SK-N-DZ (cell line): ENCODE results near the gene ADRA2B.
"Not testable (repeated sequence)": the region's sequence is repeated elsewhere in the genome, so short reads cannot be mapped to it uniquely, and the experiment has no call there.

ENCODE experiments used
- DNase-seq: peaks from one replicate; pipeline ENCODE4 v3.0.0-alpha.2; 2015; ENCODE audit warnings: low spot score

Gene ADRA2B

GRCh38 chr2:96071087-96071976, 45.0 kb downstream of the ADRA2B start:
- not testable (repeated sequence) for DNase-seq

DNA sequence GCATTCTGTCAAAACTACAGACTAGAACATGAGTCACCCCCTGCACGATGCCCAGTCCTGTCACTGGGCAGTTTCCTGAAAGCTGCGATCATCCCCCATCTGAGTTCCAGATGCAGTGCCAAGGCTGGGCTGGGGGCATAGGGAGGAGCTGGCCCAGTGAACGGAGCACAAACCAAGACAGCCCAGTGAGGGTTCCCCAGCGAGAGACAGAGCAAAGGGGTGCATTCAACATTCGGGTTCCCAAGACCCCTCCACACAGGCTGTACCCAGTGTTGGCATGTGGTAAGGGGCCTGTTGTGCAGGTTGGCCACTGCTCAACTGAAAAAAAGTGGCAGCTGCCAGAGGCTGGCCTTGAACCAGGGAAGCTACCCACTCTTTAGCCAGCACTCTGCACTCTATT, 46.0 kb downstream of the ADRA2B start:
- DNase-seq: not testable (repeated sequence)

DNA sequence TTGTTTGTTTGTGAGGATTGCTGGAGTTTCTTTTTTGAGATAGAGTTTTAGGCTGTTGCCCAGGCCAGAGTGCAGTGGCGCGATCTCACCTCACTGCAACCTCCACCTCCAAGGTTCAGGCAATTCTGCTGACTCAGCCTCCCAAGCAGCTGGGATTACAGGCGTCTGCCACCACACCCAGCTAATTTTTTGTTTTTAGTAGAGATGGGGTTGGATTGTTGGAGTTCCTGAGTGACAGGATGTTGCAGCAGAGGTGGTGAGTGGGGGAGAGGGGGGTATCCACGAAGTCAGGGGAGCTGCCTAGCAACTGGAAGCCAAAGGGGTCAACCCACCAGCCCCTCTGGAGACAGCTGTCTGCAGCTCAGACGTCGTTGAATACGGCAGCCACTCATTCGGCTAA, 46.5 kb downstream of the ADRA2B start:
- not testable (repeated sequence) for DNase-seq

DNA sequence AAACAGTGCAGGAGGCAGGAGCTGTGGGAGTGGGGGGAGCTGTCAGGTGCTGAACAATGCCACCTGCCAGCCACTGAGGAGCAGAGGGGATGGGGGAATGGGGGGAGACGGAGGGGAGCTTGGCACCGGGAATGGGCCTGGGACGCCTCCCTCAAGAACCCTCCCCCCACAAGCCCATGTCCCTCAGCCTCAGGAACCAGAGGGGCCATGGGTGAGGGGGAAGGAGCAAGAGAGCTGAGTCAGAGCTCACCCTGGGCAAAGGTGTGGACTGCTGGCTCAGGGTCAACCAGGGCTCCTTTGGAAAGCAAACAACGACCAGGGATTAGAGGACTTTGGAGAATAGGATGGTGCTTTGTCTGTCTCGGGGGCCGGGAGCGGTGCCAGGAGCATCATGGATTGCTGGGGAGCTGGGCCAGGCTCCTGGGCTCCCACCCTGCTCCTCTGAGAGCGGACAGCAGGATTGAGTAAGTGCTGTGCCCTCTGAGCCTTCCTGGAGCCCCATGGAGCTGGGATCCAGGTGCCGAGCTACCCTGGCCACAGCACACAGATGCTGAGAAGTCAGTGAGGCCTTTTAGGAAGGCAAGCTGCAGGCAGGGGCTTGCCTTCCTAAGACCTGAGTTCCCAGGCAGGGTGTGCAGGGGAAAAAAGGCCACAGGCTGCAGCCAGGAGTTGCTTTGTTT, 48.3 kb downstream of the ADRA2B start:
- DNase-seq: not testable (repeated sequence)

- DNase-seq: not testable (repeated sequence)
Measured at GRCh38 chr2:96067098-96067660, 49.2 kb downstream of the ADRA2B start.

DNA sequence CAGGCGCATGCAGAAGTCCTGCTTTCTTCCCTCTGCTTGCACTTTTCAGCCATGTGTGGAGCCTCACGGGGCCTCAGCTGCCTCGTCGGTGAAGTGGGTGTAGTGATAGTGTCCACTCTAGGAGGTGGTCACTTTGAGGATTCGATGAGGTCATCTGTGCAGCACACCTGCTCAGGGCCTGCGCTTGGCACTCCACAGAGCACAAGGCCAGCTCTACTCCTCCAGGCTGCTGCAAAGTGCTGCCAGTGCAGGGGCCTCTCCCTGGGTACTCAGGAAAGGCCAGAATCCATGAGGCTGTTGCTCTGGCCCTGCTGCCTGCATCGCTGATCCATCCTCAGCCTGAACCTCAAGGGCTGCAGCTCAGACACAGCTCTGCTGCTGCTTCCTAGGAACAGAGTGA, 49.9 kb downstream of the ADRA2B start:
- not testable (repeated sequence) for DNase-seq

- not testable (repeated sequence) for DNase-seq
Measured at GRCh38 chr2:96065954-96066353, 50.4 kb downstream of the ADRA2B start.

GRCh38 chr2:96065381-96065930, 50.9 kb downstream of the ADRA2B start:
- no peak for DNase-seq

DNA sequence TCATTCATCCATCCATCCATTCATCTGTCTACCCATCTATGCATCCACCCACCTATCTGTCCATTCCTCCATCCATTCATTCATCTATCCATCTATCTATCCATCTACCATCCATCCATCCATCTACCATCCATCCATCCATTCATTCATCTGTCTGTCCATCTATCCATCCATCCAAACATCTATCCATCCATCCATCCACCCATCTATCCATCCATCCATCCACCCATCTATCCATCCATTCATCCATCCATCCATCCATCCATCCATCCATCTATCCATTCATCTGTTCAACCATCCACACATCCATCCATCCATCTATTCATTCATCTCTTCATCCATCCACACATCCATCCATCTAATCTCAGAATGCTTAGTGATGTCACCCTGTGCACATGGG, 51.6 kb downstream of the ADRA2B start:
- DNase-seq: not testable (repeated sequence)

DNA sequence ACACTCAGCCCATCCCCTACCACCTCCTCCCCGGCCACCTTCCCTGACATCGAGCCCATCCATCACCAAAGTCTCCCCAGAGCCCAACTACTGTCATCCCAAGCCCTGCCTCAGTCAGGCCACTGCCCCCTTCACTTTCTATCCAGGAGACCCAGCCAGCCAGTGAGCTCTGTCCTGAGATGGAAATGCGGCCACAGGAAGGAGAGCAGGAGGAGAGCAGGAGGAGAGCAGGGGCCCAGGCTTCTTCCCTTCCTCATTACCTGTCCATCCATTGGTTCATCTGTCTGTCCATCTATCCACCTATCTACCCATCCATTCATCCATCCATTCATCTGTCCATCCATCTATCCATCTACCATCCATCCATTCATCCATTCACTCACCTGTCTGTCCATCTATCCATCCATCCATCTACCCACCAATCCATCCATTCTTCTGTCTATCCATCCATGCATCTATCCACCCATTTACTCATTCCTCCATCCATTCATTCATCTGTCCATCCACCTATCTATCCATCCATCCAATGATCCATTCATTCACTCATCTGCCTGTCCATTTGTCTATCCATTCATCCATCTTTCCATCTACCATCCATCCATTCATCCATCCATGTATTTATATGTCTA, 52.2 kb downstream of the ADRA2B start:
- not testable (repeated sequence) for DNase-seq

GRCh38 chr2:96063116-96063899, 53.1 kb downstream of the ADRA2B start:
- DNase-seq: peak; percentile 42
